A549 (cell line): ENCODE measurements around the gene WDFY2. TPM values are rescaled to one million over a fixed set of nuclear protein-coding genes. Genes with fewer than 3 reads are reported as not detected.

Experiments used
- ATAC-seq, 2 experiments: fragments of 200-7000 bp in 1 of 2; fragments of >200 bp in 1 of 2; cut with Nextera tagmentation in 1 of 2; cut with Tn5 transposase in 1 of 2; 3 replicates each; pipeline versions ENCODE4 v1.8.0 to v1.9.1; 2018 to 2020; ENCODE audit warnings: mild to moderate bottlenecking in 1 of 2, moderate library complexity in 1 of 2
- CTCF ChIA-PET: fragments of 300-600 bp; sonication (Branson Sonifier 250); formaldehyde crosslinking; extraction: SDS; loops from one replicate; lab custom pipeline; 2021; ENCODE audit warnings: antibody characterized with exemption, inconsistent platforms; lab: Yijun Ruan, JAX
- POLR2A ChIA-PET: fragments of 350-600 bp; formaldehyde crosslinking; extraction: SDS; loops from one replicate; lab custom pipeline; 2021; ENCODE audit warnings: antibody characterized with exemption, inconsistent platforms; lab: Yijun Ruan, JAX
- DNase-seq, 2 experiments: peaks; one replicate each; pipeline versions ENCODE4 v3.0.0 to v3.0.0-alpha.2; 2011 to 2016; ENCODE audit warnings: low read depth in 1 of 2, low spot score in 1 of 2
- FAIRE-seq: peaks from 2 replicates; lab custom pipeline; 2011; peaks lifted over from hg19 to GRCh38; lab: Jason Lieb, UNC
- H3K27ac ChIP-seq, 2 experiments: fragments of >200 bp; sonication (Bioruptor Twin); formaldehyde crosslinking; 3 replicates each; pipeline ENCODE4 v1.5.1; 2016 to 2017
- H3K4me1 ChIP-seq: fragments of >200 bp; sonication (Bioruptor Twin); formaldehyde crosslinking; 3 replicates; pipeline ENCODE4 v1.6.1; 2016
- H3K4me2 ChIP-seq: fragments of >200 bp; sonication (Bioruptor Twin); formaldehyde crosslinking; 3 replicates; pipeline ENCODE4 v1.6.1; 2016
- H3K4me3 ChIP-seq: fragments of >200 bp; sonication (Bioruptor Twin); formaldehyde crosslinking; 3 replicates; pipeline ENCODE4 v1.5.1; 2016
- H3K9me3 ChIP-seq: fragments of >200 bp; sonication (Bioruptor Twin); formaldehyde crosslinking; 3 replicates; pipeline ENCODE4 v1.6.1; 2016
- BHLHE40 ChIP-seq: IDR thresholded peaks from 2 replicates; pipeline ENCODE4 v1.6.1; 2012; ENCODE audit warnings: low read depth, low read length, inconsistent platforms
- CEBPB ChIP-seq, 2 experiments: fragments of >200 bp in 1 of 2; sonication (Bioruptor Twin) in 1 of 2; formaldehyde crosslinking in 1 of 2; IDR thresholded peaks; 2 replicates each; pipeline ENCODE4 v1.6.1; 2012 to 2016
- CHD4 ChIP-seq: fragments of 200-600 bp; sonication (generic); IDR thresholded peaks from 2 replicates; pipeline ENCODE4 v1.6.1; 2016; ENCODE audit warnings: antibody characterized with exemption, mild to moderate bottlenecking, borderline replicate concordance
- EHMT2 ChIP-seq: fragments of 200-600 bp; sonication (generic); IDR thresholded peaks from 2 replicates; pipeline ENCODE4 v1.6.1; 2016; ENCODE audit warnings: antibody characterized with exemption, low read depth, mild to moderate bottlenecking, moderate library complexity
- FOSB ChIP-seq: fragments of 250-450 bp; sonication (Bioruptor Pico); IDR thresholded peaks from 2 replicates; pipeline ENCODE4 v1.5.0; 2020; ENCODE audit warnings: mild to moderate bottlenecking, moderate library complexity
- FOXS1 ChIP-seq: fragments of 250-450 bp; sonication (Bioruptor Pico); IDR thresholded peaks from 2 replicates; pipeline ENCODE4 v1.5.0; 2020; ENCODE audit warnings: mild to moderate bottlenecking, moderate library complexity
- HEYL ChIP-seq: fragments of 250-450 bp; sonication (Bioruptor Pico); IDR thresholded peaks from 2 replicates; pipeline ENCODE4 v1.8.0; 2021; ENCODE audit warnings: mild to moderate bottlenecking, moderate library complexity
- HOXA7 ChIP-seq: fragments of 250-450 bp; sonication (Bioruptor Pico); IDR thresholded peaks from 2 replicates; pipeline ENCODE4 v1.5.0; 2020; ENCODE audit warnings: mild to moderate bottlenecking, moderate library complexity
- HOXB13 ChIP-seq: fragments of 250-450 bp; sonication (Bioruptor Pico); IDR thresholded peaks from 2 replicates; pipeline ENCODE4 v1.5.0; 2020; ENCODE audit warnings: low read depth, mild to moderate bottlenecking, moderate library complexity
- JUNB ChIP-seq: fragments of >200 bp; sonication (Bioruptor Twin); formaldehyde crosslinking; IDR thresholded peaks from 2 replicates; pipeline ENCODE4 v1.6.1; 2016
- MAFK ChIP-seq: fragments of 450-650 bp; IDR thresholded peaks from 2 replicates; pipeline ENCODE4 v1.6.1; 2014; ENCODE audit not compliant: partially characterized antibody
- MYC ChIP-seq: IDR thresholded peaks from 2 replicates; pipeline ENCODE4 v1.6.1; 2012; ENCODE audit warnings: mild to moderate bottlenecking, inconsistent platforms, low read length, improper control_type of control experiment, borderline replicate concordance
- NPAS2 ChIP-seq: fragments of 250-450 bp; sonication (Bioruptor Pico); IDR thresholded peaks from 2 replicates; pipeline ENCODE4 v1.8.0; 2022; ENCODE audit warnings: mild to moderate bottlenecking, moderate library complexity, borderline replicate concordance
- NR3C1 ChIP-seq: fragments of >200 bp; sonication (Bioruptor Twin); formaldehyde crosslinking; IDR thresholded peaks from 3 replicates; pipeline ENCODE4 v1.6.1; 2017
- PHF8 ChIP-seq: fragments of 200-600 bp; sonication (generic); IDR thresholded peaks from 2 replicates; pipeline ENCODE4 v1.6.1; 2016; ENCODE audit warnings: low read depth, mild to moderate bottlenecking, antibody characterized with exemption, moderate library complexity, borderline replicate concordance
- POLR2A ChIP-seq: IDR thresholded peaks from 2 replicates; pipeline ENCODE4 v1.6.1; 2012; ENCODE audit warnings: mild to moderate bottlenecking, low read length
- RAD21 ChIP-seq, 2 experiments: fragments of >200 bp in 1 of 2; sonication (Bioruptor Twin) in 1 of 2; formaldehyde crosslinking in 1 of 2; IDR thresholded peaks in 1 of 2; conservative IDR thresholded peaks in 1 of 2; 2 replicates in 1 of 2; 3 replicates in 1 of 2; pipeline ENCODE4 v1.6.1; 2012 to 2018; ENCODE audit warnings: inconsistent platforms in 1 of 2
- RARB ChIP-seq: fragments of 250-450 bp; sonication (Bioruptor Pico); IDR thresholded peaks from 2 replicates; pipeline ENCODE4 v1.8.0; 2021; ENCODE audit warnings: mild to moderate bottlenecking, moderate library complexity
- SMC3 ChIP-seq: fragments of >200 bp; sonication (Bioruptor Twin); formaldehyde crosslinking; IDR thresholded peaks from 3 replicates; pipeline ENCODE4 v1.6.1; 2018; ENCODE audit warnings: inconsistent platforms
- SREBF2 ChIP-seq: fragments of 450-650 bp; IDR thresholded peaks from 2 replicates; pipeline ENCODE4 v1.6.1; 2014; ENCODE audit warnings: mild to moderate bottlenecking, moderate library complexity
- ZC3H11A ChIP-seq: fragments of 450-650 bp; IDR thresholded peaks from 2 replicates; pipeline ENCODE4 v1.6.1; 2014; ENCODE audit warnings: antibody characterized with exemption, mild to moderate bottlenecking
- ZFP36 ChIP-seq: fragments of 450-650 bp; IDR thresholded peaks from 2 replicates; pipeline ENCODE4 v1.6.1; 2014; ENCODE audit warnings: borderline replicate concordance; ENCODE audit not compliant: partially characterized antibody
- ZNF302 ChIP-seq: fragments of 250-450 bp; sonication (Bioruptor Pico); IDR thresholded peaks from 2 replicates; pipeline ENCODE4 v1.9.0; 2021; ENCODE audit warnings: inconsistent platforms, mild to moderate bottlenecking, moderate library complexity
- ZSCAN20 ChIP-seq: fragments of 250-450 bp; sonication (Bioruptor Pico); IDR thresholded peaks from 2 replicates; pipeline ENCODE4 v1.8.0; 2022; ENCODE audit warnings: mild to moderate bottlenecking, moderate library complexity
- WGBS: methylation state at CpG from one replicate; pipeline ENCODE4 v1.1.6; 2017; ENCODE audit errors: missing lambda C conversion rate; 5-methylcytosine and 5-hydroxymethylcytosine counted together
- polyA plus RNA-seq, 4 experiments: library from polyadenylated mRNA; depleted of rRNA in 3 of 4; stranded (reverse); fragments of >200 nt; fragmentation: RNase III in 1 of 4; extraction: RNeasy Plus Mini Kit Qiagen cat#74134 plus additional on column Dnase treatment in 1 of 4; gene quantifications; 2 replicates in 3 of 4; 3 replicates in 1 of 4; pipeline ENCODE4 v1.2.3, GENCODE V29; 2011 to 2017
- TF ChIP-seq, protein P1 (sequence below): fragments of >200 bp; sonication (Bioruptor Twin); formaldehyde crosslinking; IDR thresholded peaks from 2 replicates; pipeline ENCODE4 v1.6.1; 2016
- TF ChIP-seq, protein P2 (sequence below): fragments of >200 bp; sonication (Bioruptor Twin); formaldehyde crosslinking; IDR thresholded peaks from 3 replicates; pipeline ENCODE4 v1.6.1; 2016
- TF ChIP-seq, protein P3 (sequence below): IDR thresholded peaks from 2 replicates; pipeline ENCODE4 v1.6.1; 2012
- TF ChIP-seq, protein P4 (sequence below): IDR thresholded peaks from 2 replicates; pipeline ENCODE4 v1.6.1; 2012
- TF ChIP-seq, protein P5 (sequence below): IDR thresholded peaks from 2 replicates; pipeline ENCODE4 v1.6.1; 2012; ENCODE audit warnings: low read depth, borderline replicate concordance

WDFY2 gene
- polyA plus RNA-seq, 2 of the 4 experiments (the other 2 are of a cell fraction) = 5.2 to 8.5 TPM

DNA sequence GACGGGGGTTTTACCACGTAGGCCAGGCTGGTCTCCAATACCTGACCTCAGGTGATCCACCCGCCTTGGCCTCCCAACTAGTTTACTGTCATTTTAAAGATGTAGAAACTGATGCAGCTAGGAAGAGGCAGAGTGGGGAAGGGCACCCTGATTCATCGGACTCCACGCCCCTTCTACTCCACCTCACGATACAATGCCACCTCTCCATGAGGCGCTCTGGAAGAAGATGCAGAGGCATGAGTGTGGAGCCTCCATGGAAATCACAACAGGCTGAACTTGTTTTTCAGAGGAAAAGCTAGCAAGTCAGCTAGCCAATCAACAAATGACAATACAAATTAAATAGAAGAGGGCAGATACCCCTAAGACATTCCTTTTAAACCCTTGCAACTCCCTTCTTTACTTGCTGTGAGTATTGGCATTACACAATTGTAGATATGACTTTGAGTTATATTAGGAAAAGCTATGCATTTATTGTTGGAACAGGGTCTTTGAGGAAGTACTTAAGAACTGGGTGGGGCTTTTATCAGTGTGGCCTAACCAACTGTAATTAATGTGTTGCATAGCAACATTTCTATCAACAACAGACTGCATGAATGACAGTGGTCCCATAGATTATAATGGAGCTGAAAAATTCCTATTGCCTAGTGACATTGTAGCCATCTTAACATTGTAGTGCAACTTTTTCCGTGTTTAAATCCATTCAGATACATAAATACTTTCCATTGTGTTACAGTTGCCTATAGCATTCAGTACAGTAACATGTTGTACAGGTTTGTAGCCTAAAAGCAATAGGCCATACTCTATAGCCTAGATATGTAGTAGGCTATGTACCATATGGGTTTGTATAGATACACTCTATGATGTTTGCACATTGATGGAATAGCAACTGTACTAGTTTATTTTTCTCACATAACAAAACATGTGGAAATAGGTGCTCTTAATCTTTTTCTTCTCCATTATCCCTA lies 17.6 kb downstream of the WDFY2 start:
- Histone ChIP-seq H3K9me3 (no peaks in the 10 kb centered on the region), H3K4me2 (no peak overlapping the region), H3K4me3 (no peak overlapping the region), H3K4me1 (peaks cover 14% of the 10 kb centered on the region; the same call in 2 of the 3 replicates), H3K27ac (no peak overlapping the region)
- ChIA-PET POLR2A (interaction anchor here (1.6 kb wide), 1 partner anchor 149 kb away, joined by 4 read pairs; the partner anchor contains the start of gene INTS6), CTCF (interaction anchor here (0.9 to 1.0 kb wide), 2 partner anchors 17 to 178 kb away, joined by 3 read pairs; no protein-coding TSS in a partner anchor)
- TF ChIP-seq NPAS2 (CRISPR knock-in tag) (no peak), BHLHE40 (no peak), JUNB (no peak), POLR2A (no peak), CEBPB (IDR thresholded peaks at IDR 0.05) (no peak), SREBF2 (no peak), NR3C1 (no peak), SMC3 (no peak), RARB (CRISPR knock-in tag) (no peak), PHF8 (no peak), FOXS1 (CRISPR knock-in tag) (no peak), ZSCAN20 (CRISPR knock-in tag) (no peak), MYC (no peak), HOXB13 (CRISPR knock-in tag) (no peak), MAFK (no peak)
- TF ChIP-seq, protein P1, sequence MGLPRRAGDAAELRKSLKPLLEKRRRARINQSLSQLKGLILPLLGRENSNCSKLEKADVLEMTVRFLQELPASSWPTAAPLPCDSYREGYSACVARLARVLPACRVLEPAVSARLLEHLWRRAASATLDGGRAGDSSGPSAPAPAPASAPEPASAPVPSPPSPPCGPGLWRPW = no peak
- TF ChIP-seq, protein P2, sequence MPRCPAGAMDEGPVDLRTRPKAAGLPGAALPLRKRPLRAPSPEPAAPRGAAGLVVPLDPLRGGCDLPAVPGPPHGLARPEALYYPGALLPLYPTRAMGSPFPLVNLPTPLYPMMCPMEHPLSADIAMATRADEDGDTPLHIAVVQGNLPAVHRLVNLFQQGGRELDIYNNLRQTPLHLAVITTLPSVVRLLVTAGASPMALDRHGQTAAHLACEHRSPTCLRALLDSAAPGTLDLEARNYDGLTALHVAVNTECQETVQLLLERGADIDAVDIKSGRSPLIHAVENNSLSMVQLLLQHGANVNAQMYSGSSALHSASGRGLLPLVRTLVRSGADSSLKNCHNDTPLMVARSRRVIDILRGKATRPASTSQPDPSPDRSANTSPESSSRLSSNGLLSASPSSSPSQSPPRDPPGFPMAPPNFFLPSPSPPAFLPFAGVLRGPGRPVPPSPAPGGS = no peak
- TF ChIP-seq, protein P3, sequence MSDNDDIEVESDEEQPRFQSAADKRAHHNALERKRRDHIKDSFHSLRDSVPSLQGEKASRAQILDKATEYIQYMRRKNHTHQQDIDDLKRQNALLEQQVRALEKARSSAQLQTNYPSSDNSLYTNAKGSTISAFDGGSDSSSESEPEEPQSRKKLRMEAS = no peak
- ATAC-seq (no peak), FAIRE-seq (no peak), DNase-seq (no peak)
- WGBS = 94% methylated on average over 8 of the region's 8 CpGs

DNA sequence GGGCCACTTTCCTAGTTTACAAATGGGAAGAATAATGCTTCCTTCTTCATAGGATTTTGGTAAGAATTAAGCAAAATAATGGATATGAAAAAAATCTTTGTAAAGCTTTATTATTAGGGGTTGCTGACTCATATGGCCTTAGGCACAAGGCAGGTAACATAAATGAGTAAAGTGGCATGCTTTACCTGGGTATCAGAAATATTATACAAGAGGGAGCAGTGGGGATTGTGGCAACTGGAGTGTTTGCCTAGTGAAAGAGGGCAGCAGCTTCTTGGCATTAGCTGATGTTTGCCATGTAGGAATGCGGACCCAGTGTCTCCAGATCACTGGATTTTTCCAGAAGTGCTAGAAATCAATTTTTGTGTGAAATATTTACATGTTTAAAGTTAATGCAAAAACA lies 19.5 kb downstream of the WDFY2 start:
- H3K27ac ChIP-seq = no peak overlapping the region
- ChIA-PET POLR2A (no interaction called here), CTCF (no interaction called here)
- DNase-seq = no peak
- H3K9me3 ChIP-seq = no peaks in the 10 kb centered on the region; the same call in 2 of the 3 replicates
- no peak overlapping the region for H3K4me3 ChIP-seq
- 96% methylated on average over 1 of the region's 1 CpG for WGBS
- TF ChIP-seq CHD4 (no peak), CEBPB (IDR thresholded peaks at IDR 0.05) (no peak), ZSCAN20 (CRISPR knock-in tag) (no peak), HOXA7 (CRISPR knock-in tag) (no peak)
- TF ChIP-seq, all 56 proteins: peak for 0
- H3K4me2 ChIP-seq = no peak overlapping the region
- ATAC-seq (no peak), FAIRE-seq (no peak)
- peaks cover 17% of the 10 kb centered on the region; the same call in 2 of the 3 replicates for H3K4me1 ChIP-seq

DNA sequence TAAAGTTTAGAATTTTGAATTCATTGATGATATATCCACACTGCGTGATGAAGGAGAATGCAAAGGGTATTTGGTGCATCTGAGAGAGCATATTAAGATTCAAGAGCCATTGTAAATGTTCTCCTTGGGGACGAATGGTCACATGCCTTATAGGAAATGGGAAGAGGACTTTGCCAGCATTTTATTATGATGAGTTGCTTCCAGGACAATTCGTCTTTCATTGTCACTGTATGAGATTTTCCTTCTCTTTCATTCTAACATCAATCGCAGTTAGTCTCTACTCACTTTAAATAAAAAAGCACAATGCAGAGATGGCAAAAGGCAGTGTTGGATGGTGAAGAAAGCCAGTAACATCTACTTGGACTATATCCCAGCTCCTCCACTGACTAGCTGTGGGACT lies 21.4 kb downstream of the WDFY2 start:
- Histone ChIP-seq H3K9me3 (no peaks in the 10 kb centered on the region; the same call in 2 of the 3 replicates), H3K4me3 (no peak overlapping the region), H3K4me1 (peaks cover 10% of the 10 kb centered on the region; the same call in 2 of the 3 replicates), H3K27ac (no peak overlapping the region), H3K4me2 (no peak overlapping the region)
- 85% methylated on average over 4 of the region's 4 CpGs for WGBS
- POLR2A ChIA-PET = no interaction called here
- FAIRE-seq (no peak), ATAC-seq (no peak), DNase-seq (no peak)
- CTCF ChIA-PET = no interaction called here
- TF ChIP-seq ZFP36 (no peak), FOXS1 (CRISPR knock-in tag) (no peak), FOSB (CRISPR knock-in tag) (no peak), ZNF302 (no peak), EHMT2 (no peak), ZC3H11A (no peak), HEYL (CRISPR knock-in tag) (no peak), HOXB13 (CRISPR knock-in tag) (no peak), NPAS2 (CRISPR knock-in tag) (no peak), RAD21 (conservative IDR thresholded peaks at IDR 0.05 in 1 of 2, IDR thresholded peaks at IDR 0.05 in 1 of 2) (no peak), POLR2A (no peak)
- TF ChIP-seq, protein P2 = no peak
- TF ChIP-seq, protein P4, sequence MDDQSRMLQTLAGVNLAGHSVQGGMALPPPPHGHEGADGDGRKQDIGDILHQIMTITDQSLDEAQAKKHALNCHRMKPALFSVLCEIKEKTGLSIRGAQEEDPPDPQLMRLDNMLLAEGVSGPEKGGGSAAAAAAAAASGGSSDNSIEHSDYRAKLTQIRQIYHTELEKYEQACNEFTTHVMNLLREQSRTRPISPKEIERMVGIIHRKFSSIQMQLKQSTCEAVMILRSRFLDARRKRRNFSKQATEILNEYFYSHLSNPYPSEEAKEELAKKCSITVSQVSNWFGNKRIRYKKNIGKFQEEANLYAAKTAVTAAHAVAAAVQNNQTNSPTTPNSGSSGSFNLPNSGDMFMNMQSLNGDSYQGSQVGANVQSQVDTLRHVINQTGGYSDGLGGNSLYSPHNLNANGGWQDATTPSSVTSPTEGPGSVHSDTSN = no peak
- TF ChIP-seq, protein P5, sequence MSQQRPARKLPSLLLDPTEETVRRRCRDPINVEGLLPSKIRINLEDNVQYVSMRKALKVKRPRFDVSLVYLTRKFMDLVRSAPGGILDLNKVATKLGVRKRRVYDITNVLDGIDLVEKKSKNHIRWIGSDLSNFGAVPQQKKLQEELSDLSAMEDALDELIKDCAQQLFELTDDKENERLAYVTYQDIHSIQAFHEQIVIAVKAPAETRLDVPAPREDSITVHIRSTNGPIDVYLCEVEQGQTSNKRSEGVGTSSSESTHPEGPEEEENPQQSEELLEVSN = no peak
